GM12878 (cell line): ENCODE data around the gene EPAS1. TPM values are rescaled to one million over a fixed set of nuclear protein-coding genes. Genes with fewer than 3 reads are reported as not detected.

Experiments used
- ATAC-seq: fragments of 200-7000 bp; cut with Tn5 transposase; 3 replicates; pipeline ENCODE4 v1.9.1; 2020; ENCODE audit warnings: mild to moderate bottlenecking, moderate library complexity
- BruUV-seq: library from RNA; stranded (reverse); fragments of 400-500 nt; replicated peaks from 2 replicates; lab custom pipeline; 2021; lab: Mats Ljungman, UMichigan
- CTCF ChIA-PET: fragments of 300-600 bp; sonication (Branson Sonifier 250); formaldehyde crosslinking; extraction: SDS; loops from one replicate; lab custom pipeline; 2021; ENCODE audit warnings: inconsistent platforms; lab: Yijun Ruan, JAX
- POLR2A ChIA-PET: fragments of 350-600 bp; formaldehyde crosslinking; extraction: SDS; loops from one replicate; lab custom pipeline; 2021; ENCODE audit warnings: inconsistent platforms; lab: Charles Lee
- RAD21 ChIA-PET: fragments of 300-600 bp; sonication (Branson Sonifier 250); formaldehyde crosslinking; loops from one replicate; lab custom pipeline; 2023; ENCODE audit warnings: antibody characterized with exemption; ENCODE audit not compliant: unreplicated experiment; lab: Charles Lee
- SMC1A ChIA-PET: fragments of 300-600 bp; sonication (Branson Sonifier 250); formaldehyde crosslinking; loops from one replicate; lab custom pipeline; 2023; ENCODE audit not compliant: unreplicated experiment, uncharacterized antibody; lab: Charles Lee
- DNase-seq: peaks from one replicate; pipeline ENCODE4 v3.0.0-alpha.2; 2011; ENCODE audit warnings: low read depth, low spot score
- FAIRE-seq: peaks from 3 replicates; lab custom pipeline; 2011; peaks lifted over from hg19 to GRCh38; lab: Jason Lieb, UNC
- H2AFZ ChIP-seq: 2 replicates; pipeline ENCODE4 v1.6.0; 2011; ENCODE audit warnings: low read depth, low read length, control low read depth; ENCODE audit not compliant: control insufficient read depth
- H3K27ac ChIP-seq: 2 replicates; pipeline ENCODE4 v1.5.1; 2011; ENCODE audit warnings: control low read depth; ENCODE audit not compliant: control insufficient read depth, insufficient read depth
- H3K27me3 ChIP-seq, 2 experiments: replicated peaks in 1 of 2; 2 replicates each; pipeline versions ENCODE4 v1.6.0 to v1.6.1; 2011; ENCODE audit warnings: low read length in 1 of 2; ENCODE audit not compliant: control insufficient read depth in 2 of 2, insufficient read depth in 2 of 2
- H3K36me3 ChIP-seq, 2 experiments: 2 replicates each; pipeline ENCODE4 v1.5.1; 2011; ENCODE audit warnings: low read length in 1 of 2; ENCODE audit not compliant: control insufficient read depth in 2 of 2, insufficient read depth in 2 of 2
- H3K4me1 ChIP-seq: 2 replicates; pipeline ENCODE4 v1.6.1; 2011; ENCODE audit warnings: mild to moderate bottlenecking, low read length, moderate library complexity, mixed read lengths; ENCODE audit not compliant: control insufficient read depth, insufficient read depth
- H3K4me2 ChIP-seq: 2 replicates; pipeline ENCODE4 v1.6.0; 2011; ENCODE audit warnings: control low read depth; ENCODE audit not compliant: control insufficient read depth, insufficient read depth
- H3K4me3 ChIP-seq: fragments of 200-600 bp; sonication (generic); 2 replicates; pipeline ENCODE4 v1.5.1; 2016
- H3K79me2 ChIP-seq: 2 replicates; pipeline ENCODE4 v1.6.0; 2011; ENCODE audit warnings: low read length; ENCODE audit not compliant: control insufficient read depth, insufficient read depth
- H3K9ac ChIP-seq: 2 replicates; pipeline ENCODE4 v1.8.0; 2011; ENCODE audit warnings: low read length, control low read depth, mixed read lengths; ENCODE audit not compliant: control insufficient read depth, insufficient read depth
- H3K9me3 ChIP-seq: replicated peaks from 3 replicates; pipeline ENCODE4 v1.5.1; 2011; ENCODE audit warnings: mild to moderate bottlenecking, low read length; ENCODE audit not compliant: control insufficient read depth, insufficient read depth
- H4K20me1 ChIP-seq: 2 replicates; pipeline ENCODE4 v1.6.0; 2011; ENCODE audit not compliant: control insufficient read depth, insufficient read depth
- FOXK2 ChIP-seq: fragments of 450-650 bp; IDR thresholded peaks from 2 replicates; pipeline ENCODE4 v1.6.1; 2017; ENCODE audit warnings: mild to moderate bottlenecking, moderate library complexity
- IRF5 ChIP-seq: fragments of 450-650 bp; IDR thresholded peaks from 2 replicates; pipeline ENCODE4 v1.6.1; 2017; ENCODE audit warnings: borderline replicate concordance
- JUNB ChIP-seq: IDR thresholded peaks from 2 replicates; pipeline ENCODE4 v1.6.1; 2016; ENCODE audit warnings: antibody characterized with exemption, mild to moderate bottlenecking
- ZBTB4 ChIP-seq: fragments of 450-650 bp; formaldehyde crosslinking; IDR thresholded peaks from 2 replicates; pipeline ENCODE4 v1.4.0; 2022; ENCODE audit warnings: mild to moderate bottlenecking, moderate library complexity
- WGBS: methylation state at CpG from one replicate; pipeline ENCODE4 v1.1.6; 2016; ENCODE audit warnings: low lambda C conversion rate; ENCODE audit not compliant: insufficient replicate concordance, insufficient coverage; ENCODE audit errors: missing lambda C conversion rate; 5-methylcytosine and 5-hydroxymethylcytosine counted together
- in situ Hi-C: fragments of 300-500 bp; cut with MboI; formaldehyde crosslinking; loops from 9 replicates; pipeline ENCODE4 v1.14.3; 2018; ENCODE audit warnings: mixed read lengths
- intact Hi-C: fragments of 100-400 bp; cut with micrococcal nuclease; formaldehyde crosslinking; loops from one replicate; pipeline ENCODE4 v1.14.2; 2022; ENCODE audit not compliant: unreplicated experiment
- polyA plus RNA-seq, 11 experiments: library from polyadenylated mRNA; depleted of rRNA in 4 of 11; unstranded in 6 of 11; stranded (reverse) in 5 of 11; fragments of >200 nt; fragmentation: Nextera tagmentation in 4 of 11; fragmentation: Illumina TruSeq in 1 of 11; extraction: Ambion mirVana in 4 of 11; extraction: Trizol in 1 of 11; gene quantifications; 1 replicate in 1 of 11; 2 replicates in 10 of 11; pipeline versions ENCODE4 v1.2.1 to v1.2.3, GENCODE V29; 2011 to 2016; ENCODE audit warnings: inconsistent platforms in 2 of 11, missing spikeins in 2 of 11, low read depth in 1 of 11
- total RNA-seq, 4 experiments: library from RNA; depleted of rRNA in 3 of 4; stranded (reverse); fragments of >200 nt in 3 of 4; fragmentation: Illumina TruSeq in 1 of 4; extraction: Trizol in 1 of 4; gene quantifications; 2 replicates each; pipeline versions ENCODE4 v1.2.1 to v1.2.3, GENCODE V29; 2013 to 2021
- TF ChIP-seq, protein P1 (sequence below): fragments of 450-650 bp; IDR thresholded peaks from 2 replicates; pipeline ENCODE4 v1.6.1; 2016; ENCODE audit warnings: mild to moderate bottlenecking, moderate library complexity, borderline replicate concordance
- TF ChIP-seq, protein P2 (sequence below), 3 experiments: IDR thresholded peaks in 2 of 3; conservative IDR thresholded peaks in 1 of 3; 2 replicates each; pipeline ENCODE4 v1.5.1; 2011; ENCODE audit warnings: low read depth in 3 of 3, low read length in 3 of 3, mild to moderate bottlenecking in 3 of 3, control low read depth in 2 of 3, moderate library complexity in 2 of 3, inconsistent platforms in 1 of 3, mixed read lengths in 1 of 3; ENCODE audit not compliant: control insufficient read depth in 2 of 3, insufficient read depth in 1 of 3; ENCODE audit errors: extremely low read depth in 1 of 3
- TF ChIP-seq, protein P3 (sequence below): fragments of 450-650 bp; IDR thresholded peaks from 2 replicates; pipeline ENCODE4 v1.6.1; 2017; ENCODE audit warnings: low read depth, mild to moderate bottlenecking, moderate library complexity

EPAS1 gene
- total and polyA plus RNA-seq, 10 of the 15 experiments (the other 5 are each of a cell fraction or from before 2014, with no cell fraction given): 0.11 to 22.0 (median 1.3) TPM; not detected in 1

DNA sequence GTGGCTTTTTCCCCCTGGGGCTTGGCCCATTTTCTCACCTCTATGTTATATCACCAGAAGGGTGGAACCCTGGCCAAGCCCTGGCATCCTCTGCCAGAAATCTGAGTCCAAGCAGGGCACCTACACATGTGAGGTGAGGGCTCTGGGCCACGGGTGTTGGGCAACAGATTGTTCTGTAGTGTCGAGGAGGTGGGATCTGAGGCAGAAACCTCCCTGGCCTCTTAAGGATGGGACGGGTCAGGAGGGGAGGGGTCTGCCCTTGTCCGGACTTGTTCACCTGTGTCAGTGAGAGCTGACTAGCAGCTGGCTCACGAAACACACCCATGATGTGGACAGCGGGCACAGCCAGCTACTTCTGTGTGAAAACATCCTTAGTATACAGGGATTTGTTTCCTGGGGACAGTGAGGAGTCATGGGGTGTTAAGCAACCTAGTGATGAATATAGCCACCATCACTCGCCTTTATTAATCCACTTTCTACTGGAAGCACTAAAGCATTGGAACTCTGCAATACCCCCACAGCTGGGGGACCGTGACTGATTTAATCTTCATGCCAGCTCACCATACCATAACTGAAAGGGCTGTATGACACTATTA is 35.6 kb downstream of the EPAS1 start (continued):
- TF ChIP-seq, protein P1, sequence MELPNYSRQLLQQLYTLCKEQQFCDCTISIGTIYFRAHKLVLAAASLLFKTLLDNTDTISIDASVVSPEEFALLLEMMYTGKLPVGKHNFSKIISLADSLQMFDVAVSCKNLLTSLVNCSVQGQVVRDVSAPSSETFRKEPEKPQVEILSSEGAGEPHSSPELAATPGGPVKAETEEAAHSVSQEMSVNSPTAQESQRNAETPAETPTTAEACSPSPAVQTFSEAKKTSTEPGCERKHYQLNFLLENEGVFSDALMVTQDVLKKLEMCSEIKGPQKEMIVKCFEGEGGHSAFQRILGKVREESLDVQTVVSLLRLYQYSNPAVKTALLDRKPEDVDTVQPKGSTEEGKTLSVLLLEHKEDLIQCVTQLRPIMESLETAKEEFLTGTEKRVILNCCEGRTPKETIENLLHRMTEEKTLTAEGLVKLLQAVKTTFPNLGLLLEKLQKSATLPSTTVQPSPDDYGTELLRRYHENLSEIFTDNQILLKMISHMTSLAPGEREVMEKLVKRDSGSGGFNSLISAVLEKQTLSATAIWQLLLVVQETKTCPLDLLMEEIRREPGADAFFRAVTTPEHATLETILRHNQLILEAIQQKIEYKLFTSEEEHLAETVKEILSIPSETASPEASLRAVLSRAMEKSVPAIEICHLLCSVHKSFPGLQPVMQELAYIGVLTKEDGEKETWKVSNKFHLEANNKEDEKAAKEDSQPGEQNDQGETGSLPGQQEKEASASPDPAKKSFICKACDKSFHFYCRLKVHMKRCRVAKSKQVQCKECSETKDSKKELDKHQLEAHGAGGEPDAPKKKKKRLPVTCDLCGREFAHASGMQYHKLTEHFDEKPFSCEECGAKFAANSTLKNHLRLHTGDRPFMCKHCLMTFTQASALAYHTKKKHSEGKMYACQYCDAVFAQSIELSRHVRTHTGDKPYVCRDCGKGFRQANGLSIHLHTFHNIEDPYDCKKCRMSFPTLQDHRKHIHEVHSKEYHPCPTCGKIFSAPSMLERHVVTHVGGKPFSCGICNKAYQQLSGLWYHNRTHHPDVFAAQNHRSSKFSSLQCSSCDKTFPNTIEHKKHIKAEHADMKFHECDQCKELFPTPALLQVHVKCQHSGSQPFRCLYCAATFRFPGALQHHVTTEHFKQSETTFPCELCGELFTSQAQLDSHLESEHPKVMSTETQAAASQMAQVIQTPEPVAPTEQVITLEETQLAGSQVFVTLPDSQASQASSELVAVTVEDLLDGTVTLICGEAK: no peak

- ChIA-PET CTCF (interaction anchor here (0.6 to 1.2 kb wide), 5 partner anchors 8 to 255 kb away, joined by 3 read pairs; no protein-coding TSS in a partner anchor), RAD21 (interaction anchor here (1.6 kb wide), 1 partner anchor 103 kb away, joined by 3 read pairs; no protein-coding TSS in a partner anchor), SMC1A (interaction anchor here (0.8 to 1.6 kb wide), 7 partner anchors 10 to 30 kb away, joined by 3 to 6 read pairs (median 3); no protein-coding TSS in a partner anchor), POLR2A (interaction anchor here (0.7 kb wide), 1 partner anchor 61 kb away, joined by 3 read pairs; no protein-coding TSS in a partner anchor)
- in situ Hi-C loops (no loop called here), intact Hi-C loops (no loop called here)
- H4K20me1 ChIP-seq: no peaks in the 10 kb centered on the region
- no TSS peak for BruUV-seq
- TF ChIP-seq, protein P2, sequence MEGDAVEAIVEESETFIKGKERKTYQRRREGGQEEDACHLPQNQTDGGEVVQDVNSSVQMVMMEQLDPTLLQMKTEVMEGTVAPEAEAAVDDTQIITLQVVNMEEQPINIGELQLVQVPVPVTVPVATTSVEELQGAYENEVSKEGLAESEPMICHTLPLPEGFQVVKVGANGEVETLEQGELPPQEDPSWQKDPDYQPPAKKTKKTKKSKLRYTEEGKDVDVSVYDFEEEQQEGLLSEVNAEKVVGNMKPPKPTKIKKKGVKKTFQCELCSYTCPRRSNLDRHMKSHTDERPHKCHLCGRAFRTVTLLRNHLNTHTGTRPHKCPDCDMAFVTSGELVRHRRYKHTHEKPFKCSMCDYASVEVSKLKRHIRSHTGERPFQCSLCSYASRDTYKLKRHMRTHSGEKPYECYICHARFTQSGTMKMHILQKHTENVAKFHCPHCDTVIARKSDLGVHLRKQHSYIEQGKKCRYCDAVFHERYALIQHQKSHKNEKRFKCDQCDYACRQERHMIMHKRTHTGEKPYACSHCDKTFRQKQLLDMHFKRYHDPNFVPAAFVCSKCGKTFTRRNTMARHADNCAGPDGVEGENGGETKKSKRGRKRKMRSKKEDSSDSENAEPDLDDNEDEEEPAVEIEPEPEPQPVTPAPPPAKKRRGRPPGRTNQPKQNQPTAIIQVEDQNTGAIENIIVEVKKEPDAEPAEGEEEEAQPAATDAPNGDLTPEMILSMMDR (IDR thresholded peaks at IDR 0.05 in 2 of 3, conservative IDR thresholded peaks at IDR 0.05 in 1 of 3; ENCODE audit: control insufficient read depth in 2 of 3, extremely low read depth in 1 of 3, insufficient read depth in 1 of 3, low read depth in 3 of 3, low read length in 3 of 3): peak in 1 of 3 experiments; percentile 20; a peak in 2 of 6 replicates
- TF ChIP-seq ZBTB4 (CRISPR knock-in tag) (no peak), FOXK2 (no peak), JUNB (no peak), IRF5 (no peak)
- TF ChIP-seq, protein P3, sequence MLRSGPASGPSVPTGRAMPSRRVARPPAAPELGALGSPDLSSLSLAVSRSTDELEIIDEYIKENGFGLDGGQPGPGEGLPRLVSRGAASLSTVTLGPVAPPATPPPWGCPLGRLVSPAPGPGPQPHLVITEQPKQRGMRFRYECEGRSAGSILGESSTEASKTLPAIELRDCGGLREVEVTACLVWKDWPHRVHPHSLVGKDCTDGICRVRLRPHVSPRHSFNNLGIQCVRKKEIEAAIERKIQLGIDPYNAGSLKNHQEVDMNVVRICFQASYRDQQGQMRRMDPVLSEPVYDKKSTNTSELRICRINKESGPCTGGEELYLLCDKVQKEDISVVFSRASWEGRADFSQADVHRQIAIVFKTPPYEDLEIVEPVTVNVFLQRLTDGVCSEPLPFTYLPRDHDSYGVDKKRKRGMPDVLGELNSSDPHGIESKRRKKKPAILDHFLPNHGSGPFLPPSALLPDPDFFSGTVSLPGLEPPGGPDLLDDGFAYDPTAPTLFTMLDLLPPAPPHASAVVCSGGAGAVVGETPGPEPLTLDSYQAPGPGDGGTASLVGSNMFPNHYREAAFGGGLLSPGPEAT: no peak
- H3K79me2 ChIP-seq: no peaks in the 10 kb centered on the region
- H3K9ac ChIP-seq: no peak overlapping the region
- ATAC-seq (peak; percentile 33; the same call in 1 of the 3 replicates), DNase-seq (no peak), FAIRE-seq (no peak)
- H3K36me3 ChIP-seq: no peaks in the 10 kb centered on the region
- H2AFZ ChIP-seq: no peak overlapping the region
- peaks cover 0 to 4% of the 10 kb centered on the region in 2 experiments; a peak in 2 of 4 replicates for H3K27me3 ChIP-seq
- no peaks in the 10 kb centered on the region for H3K9me3 ChIP-seq
- no peaks in the 10 kb centered on the region for H3K4me1 ChIP-seq
- 44% methylated on average over 4 of the region's 4 CpGs for WGBS
- no peak overlapping the region for H3K27ac ChIP-seq
- H3K4me2 ChIP-seq: no peak overlapping the region
- no peak overlapping the region for H3K4me3 ChIP-seq
These were observed 36.7 kb downstream of the EPAS1 start for GRCh38 chr2:46333912-46334311.
